Measurements from ENCODE around the gene GATA3. TPM values are rescaled to one million over a fixed set of nuclear protein-coding genes. Genes with fewer than 3 reads are reported as not detected.
"Not testable (repeated sequence)": the region's sequence is repeated elsewhere in the genome, so short reads cannot be mapped to it uniquely, and the experiment has no call there.

Gene GATA3
- total and polyA plus RNA-seq, 5 donors = 0.76 to 1.7 (median 1.0) TPM

DNA sequence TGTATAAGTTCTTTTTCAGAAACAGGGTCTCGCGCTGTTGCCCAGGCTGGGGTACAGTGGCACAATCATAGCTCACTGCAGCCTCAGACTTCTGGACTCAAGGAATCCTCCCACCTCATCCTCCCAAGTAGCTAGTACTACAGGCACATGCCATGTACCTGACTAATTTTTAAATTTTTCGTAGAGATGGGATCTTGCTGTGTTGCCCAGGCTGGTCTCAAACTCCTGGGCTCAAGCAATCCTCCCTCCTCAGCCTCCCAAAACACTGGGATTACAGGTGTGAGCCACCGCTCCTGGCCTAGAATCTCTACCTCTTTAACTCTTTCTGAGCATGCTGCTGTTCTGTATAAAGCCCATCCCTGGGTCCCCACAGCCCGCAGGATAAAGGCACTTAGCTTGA lies 23.3 kb upstream of the GATA3 start:
- H3K27me3 ChIP-seq (ENCODE audit: control insufficient read depth, insufficient read depth); H3K9me3 ChIP-seq (ENCODE audit: control insufficient read depth, low read length); H3K4me3 ChIP-seq (ENCODE audit: low read length); intact Hi-C loops (cut with DNase I); DNase-seq; H3K4me1 ChIP-seq (ENCODE audit: control insufficient read depth, insufficient read depth, low read length); ATAC-seq; H3K27ac ChIP-seq (ENCODE audit: low read length): not testable (repeated sequence)
- WGBS = 94% methylated on average over 5 of the region's 5 CpGs

DNA sequence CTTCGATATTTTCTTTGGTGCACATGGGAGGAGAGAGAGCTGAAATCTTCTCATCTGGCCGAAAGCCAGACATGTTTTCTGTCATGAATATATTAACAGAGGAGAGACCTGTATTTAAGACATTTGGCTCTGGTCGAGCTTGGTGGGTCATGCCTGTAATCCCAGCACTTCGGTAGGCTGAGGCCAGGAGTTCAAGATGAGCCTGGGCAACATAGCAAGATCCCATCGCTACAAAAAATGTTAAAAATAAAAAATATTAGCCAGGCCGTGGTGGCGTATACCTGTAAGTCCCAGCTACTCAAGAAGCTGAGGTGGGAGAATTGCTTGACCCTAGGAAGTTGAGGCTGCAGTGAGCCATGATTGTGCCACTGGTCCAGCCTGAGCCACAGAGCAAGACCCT lies 21.9 kb upstream of the GATA3 start:
- WGBS = 86% methylated on average over 7 of the region's 7 CpGs
- no peak for DNase-seq
- Histone ChIP-seq H3K4me1 (ENCODE audit: control insufficient read depth, insufficient read depth, low read length) (peaks cover 3% of the 10 kb centered on the region), H3K27me3 (ENCODE audit: control insufficient read depth, insufficient read depth) (no peaks in the 10 kb centered on the region), H3K9me3 (ENCODE audit: control insufficient read depth, low read length) (peaks cover 2% of the 10 kb centered on the region), H3K27ac (ENCODE audit: low read length) (no peak overlapping the region), H3K4me3 (ENCODE audit: low read length) (no peak overlapping the region)
- intact Hi-C loops (cut with DNase I) = no loop called here
- no peak for ATAC-seq

DNA sequence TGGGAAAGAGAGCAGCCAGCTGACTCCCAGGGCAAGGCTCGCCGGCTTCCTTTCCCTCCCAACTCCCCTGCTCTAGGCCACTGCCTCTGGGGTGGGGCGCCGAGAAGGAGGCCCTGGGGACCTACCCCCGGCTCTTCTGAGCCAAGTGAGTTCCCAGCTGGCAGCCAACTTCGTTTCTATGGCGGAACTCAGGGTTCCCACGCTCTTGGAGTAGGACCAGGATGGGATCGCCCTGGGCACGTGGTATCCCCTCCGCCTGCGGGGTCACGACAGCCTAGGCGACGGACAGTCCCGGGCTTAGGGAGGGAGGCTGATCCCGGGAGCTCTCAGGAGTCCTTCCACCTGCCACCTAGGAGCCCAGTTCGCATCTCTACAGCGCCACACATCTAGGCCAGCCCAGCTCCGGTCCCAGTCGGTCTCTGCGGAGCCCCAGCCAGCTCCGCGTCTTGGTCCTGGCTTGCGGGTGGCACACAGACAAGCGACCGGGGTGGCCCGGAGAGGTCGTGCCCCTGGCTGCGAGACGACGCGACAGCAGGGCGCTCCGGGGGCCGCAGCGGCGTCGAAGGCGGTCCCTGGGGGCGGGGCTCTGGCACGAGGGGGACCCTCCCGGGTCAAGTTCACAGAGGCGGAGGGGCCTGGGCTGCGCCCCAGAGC lies 20.5 kb upstream of the GATA3 start:
- H3K27me3 ChIP-seq (ENCODE audit: control insufficient read depth, insufficient read depth) = no peaks in the 10 kb centered on the region
- ATAC-seq = peak; percentile 55 to 76
- peaks cover 2% of the 10 kb centered on the region for H3K9me3 ChIP-seq (ENCODE audit: control insufficient read depth, low read length)
- no peak overlapping the region for H3K27ac ChIP-seq (ENCODE audit: low read length)
- WGBS = 4% methylated on average over 45 of the region's 45 CpGs
- H3K4me3 ChIP-seq (ENCODE audit: low read length) = peak overlapping the region; percentile 34
- H3K4me1 ChIP-seq (ENCODE audit: control insufficient read depth, insufficient read depth, low read length) = peaks cover 3% of the 10 kb centered on the region
- DNase-seq = peak; percentile 47 to 71 (median 70)
- intact Hi-C loops (cut with DNase I) = no loop called here

DNA sequence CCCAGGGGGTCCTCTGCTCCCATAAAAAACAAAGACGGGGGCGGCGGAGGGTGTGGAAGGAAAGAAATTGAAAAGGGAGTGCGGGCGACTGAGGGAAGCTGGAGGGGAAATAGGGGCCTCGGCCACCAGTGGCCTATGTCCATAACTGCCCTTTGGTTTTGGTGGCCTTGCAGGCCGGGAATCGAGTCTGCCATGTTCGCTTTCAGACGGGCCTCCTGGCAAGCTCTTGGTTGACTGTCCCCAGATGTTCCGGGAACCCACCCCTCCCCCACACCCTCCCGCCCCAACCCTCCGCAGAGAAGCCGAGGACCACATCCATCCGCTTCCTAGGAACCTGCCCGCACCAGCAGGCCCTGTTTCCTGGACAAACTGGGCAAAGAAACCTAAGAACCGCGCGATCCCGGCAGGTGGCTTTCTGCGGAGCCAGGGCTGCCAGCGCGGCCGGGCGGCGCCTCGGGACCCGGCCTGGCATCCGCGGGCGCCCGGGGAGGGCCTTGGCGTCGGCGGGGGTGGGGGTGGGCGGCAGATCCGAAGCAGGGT lies 20.0 kb upstream of the GATA3 start:
- intact Hi-C loops (cut with DNase I) = no loop called here
- H3K9me3 ChIP-seq (ENCODE audit: control insufficient read depth, low read length) = peaks cover 2% of the 10 kb centered on the region
- peak in 1 of 2 donors; percentile 8 for ATAC-seq
- no peaks in the 10 kb centered on the region for H3K27me3 ChIP-seq (ENCODE audit: control insufficient read depth, insufficient read depth)
- peaks cover 3% of the 10 kb centered on the region for H3K4me1 ChIP-seq (ENCODE audit: control insufficient read depth, insufficient read depth, low read length)
- H3K4me3 ChIP-seq (ENCODE audit: low read length) = peak overlapping the region; percentile 34
- H3K27ac ChIP-seq (ENCODE audit: low read length) = no peak overlapping the region
- WGBS = 3% methylated on average over 37 of the region's 37 CpGs
- DNase-seq = peak in 1 of 3 donors; percentile 45

DNA sequence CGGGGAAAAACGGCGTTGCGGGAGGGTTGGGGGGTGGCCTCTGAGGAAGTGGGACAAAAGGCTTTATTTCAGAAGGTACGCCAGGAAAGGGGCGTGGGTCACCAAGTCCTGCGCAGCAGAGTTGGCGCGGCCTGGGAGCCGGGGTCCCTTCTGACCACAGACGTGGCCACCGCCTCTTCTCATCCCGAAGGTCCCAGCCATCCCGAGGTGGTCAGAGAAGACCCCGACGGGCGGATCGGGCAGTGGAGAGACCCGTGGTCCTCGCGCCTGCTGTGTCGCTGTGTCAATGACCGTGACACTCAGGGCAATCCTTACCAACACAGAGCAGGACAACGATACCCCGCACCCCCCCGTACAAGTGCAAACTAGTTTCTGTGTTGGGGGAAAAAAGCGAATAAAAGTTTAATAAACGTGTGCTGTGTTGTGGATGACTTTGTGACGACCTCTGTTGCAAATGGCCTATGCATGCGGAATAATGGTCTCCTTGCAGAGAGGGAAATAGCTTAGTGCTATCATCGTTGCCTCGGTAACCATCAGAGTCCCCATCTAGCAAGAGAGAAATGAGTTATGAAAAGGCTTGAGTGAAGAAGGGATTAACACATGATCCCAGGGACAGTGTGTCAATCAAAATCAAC lies 19.4 kb upstream of the GATA3 start:
- DNase-seq = peak in 1 of 3 donors; percentile 41
- 11% methylated on average over 32 of the region's 32 CpGs for WGBS
- no peak for ATAC-seq
- peaks cover 2% of the 10 kb centered on the region for H3K9me3 ChIP-seq (ENCODE audit: control insufficient read depth, low read length)
- H3K4me3 ChIP-seq (ENCODE audit: low read length) = peak overlapping the region; percentile 34
- peaks cover 3% of the 10 kb centered on the region for H3K4me1 ChIP-seq (ENCODE audit: control insufficient read depth, insufficient read depth, low read length)
- H3K27ac ChIP-seq (ENCODE audit: low read length) = no peak overlapping the region
- no peaks in the 10 kb centered on the region for H3K27me3 ChIP-seq (ENCODE audit: control insufficient read depth, insufficient read depth)
- intact Hi-C loops (cut with DNase I) = no loop called here

DNA sequence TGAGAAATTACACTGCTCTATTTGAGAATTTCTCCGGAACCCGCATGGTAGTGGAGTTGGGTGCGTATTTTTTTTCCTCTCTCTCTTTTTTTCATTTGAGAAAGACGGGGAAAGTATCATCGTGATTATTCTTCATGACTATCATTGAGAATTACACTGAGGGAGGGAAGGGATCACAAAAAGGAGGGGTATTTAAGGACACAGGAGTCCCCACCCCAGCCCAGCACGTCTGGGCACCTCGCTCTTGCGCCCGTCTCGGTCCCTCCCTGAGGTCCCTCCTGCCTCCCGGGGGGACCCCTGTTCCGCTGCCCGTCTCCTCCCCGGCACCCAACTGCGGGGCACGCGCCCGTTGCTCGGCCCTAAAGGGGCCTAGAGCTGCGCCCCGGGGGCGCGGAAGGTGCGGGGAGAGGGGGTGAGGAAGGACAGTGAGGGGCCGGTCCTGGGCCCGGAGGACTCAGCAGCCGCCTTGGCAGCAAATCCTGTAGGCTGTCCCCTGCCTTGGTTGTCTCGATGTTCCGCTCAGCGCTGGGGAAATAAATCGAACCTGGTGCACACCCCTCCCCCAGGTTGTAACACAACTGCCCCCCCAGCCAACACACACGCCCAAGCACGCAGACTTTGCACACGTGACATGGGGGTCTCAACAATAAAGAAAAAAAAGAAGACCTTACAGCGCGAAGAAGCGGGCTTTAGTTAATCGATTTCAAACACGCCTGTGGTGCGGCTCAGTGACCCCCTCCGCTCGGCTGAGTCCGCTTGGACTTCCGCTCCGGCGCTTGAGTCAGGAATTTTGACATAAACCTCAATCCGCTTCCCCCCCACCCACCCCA lies 18.6 kb upstream of the GATA3 start:
- DNase-seq (no peak), ATAC-seq (no peak)
- Histone ChIP-seq H3K9me3 (ENCODE audit: control insufficient read depth, low read length) (peaks cover 2% of the 10 kb centered on the region), H3K27me3 (ENCODE audit: control insufficient read depth, insufficient read depth) (no peaks in the 10 kb centered on the region), H3K4me3 (ENCODE audit: low read length) (peak overlapping the region; percentile 23), H3K27ac (ENCODE audit: low read length) (no peak overlapping the region), H3K4me1 (ENCODE audit: control insufficient read depth, insufficient read depth, low read length) (peaks cover 3% of the 10 kb centered on the region)
- intact Hi-C loops (cut with DNase I) = no loop called here
- WGBS = 6% methylated on average over 47 of the region's 47 CpGs

DNA sequence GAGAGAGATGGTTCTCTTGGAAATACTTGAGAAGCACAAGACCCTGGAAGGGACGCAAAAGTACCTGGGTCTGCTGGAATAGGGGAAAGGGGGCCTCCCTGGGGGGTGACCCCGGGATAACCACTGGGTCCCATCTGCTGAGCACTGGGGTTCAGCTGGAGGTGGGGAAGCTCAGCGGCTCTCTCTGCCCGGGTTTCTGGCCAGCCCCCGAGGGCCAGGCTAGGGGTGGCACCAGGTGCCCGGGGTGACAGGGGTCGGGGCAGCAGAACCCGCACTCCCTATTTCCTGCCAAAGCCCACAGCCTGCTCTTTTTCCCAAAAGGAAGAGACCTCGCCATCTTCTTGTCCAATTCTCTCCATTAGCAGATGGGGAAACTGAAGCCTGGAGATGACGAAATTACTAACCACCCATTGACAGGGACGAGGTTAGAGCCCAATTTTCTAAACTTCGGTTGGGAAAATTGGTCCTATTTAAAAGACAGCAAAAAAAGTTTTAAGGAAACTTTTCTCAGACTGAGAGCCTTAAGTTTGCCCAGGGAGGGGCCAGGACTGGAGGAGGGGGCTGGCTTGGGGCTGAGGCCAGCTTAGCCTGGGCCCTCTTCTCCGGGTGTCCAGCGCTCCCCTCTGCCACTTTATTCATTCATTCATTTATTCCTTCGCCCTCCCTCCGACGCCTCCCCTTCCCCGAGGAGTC lies 17.8 kb upstream of the GATA3 start:
- no peak for ATAC-seq
- intact Hi-C loops (cut with DNase I) = no loop called here
- WGBS = 10% methylated on average over 18 of the region's 18 CpGs

DNA sequence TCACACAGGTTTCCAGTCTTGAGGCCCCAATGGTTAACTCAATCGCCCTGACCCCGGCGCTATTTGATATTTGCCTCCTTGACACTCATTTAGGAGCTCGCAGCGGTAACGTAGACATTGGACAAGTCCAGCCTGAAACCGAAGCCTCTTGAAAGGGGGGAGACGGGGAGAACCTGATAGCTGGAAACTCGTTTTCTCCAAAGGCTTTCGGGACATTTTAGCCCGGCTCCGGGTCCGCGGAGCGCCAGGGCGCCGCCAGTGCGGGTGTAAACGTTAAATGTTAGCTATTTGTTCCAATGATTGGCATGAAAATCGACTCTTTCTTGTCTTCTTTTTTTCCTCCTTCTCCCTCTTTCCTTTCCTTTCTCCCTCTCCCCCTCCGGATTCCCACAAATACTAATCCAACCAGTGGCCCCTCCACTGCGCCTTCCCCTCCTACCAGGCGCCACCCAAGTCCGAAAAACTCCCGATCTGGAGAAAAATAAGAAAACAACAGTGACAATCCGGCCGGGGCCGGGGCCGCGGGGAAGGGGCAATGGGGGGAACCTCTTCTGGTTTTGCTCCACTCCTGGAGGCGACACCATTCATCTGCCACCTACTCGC lies 17.2 kb upstream of the GATA3 start:
- Histone ChIP-seq H3K27me3 (ENCODE audit: control insufficient read depth, insufficient read depth) (no peaks in the 10 kb centered on the region), H3K9me3 (ENCODE audit: control insufficient read depth, low read length) (peaks cover 2% of the 10 kb centered on the region), H3K27ac (ENCODE audit: low read length) (no peak overlapping the region), H3K4me1 (ENCODE audit: control insufficient read depth, insufficient read depth, low read length) (peaks cover 3% of the 10 kb centered on the region), H3K4me3 (ENCODE audit: low read length) (no peak overlapping the region)
- ATAC-seq = no peak
- intact Hi-C loops (cut with DNase I) = no loop called here
- WGBS = 6% methylated on average over 32 of the region's 32 CpGs
- no peak for DNase-seq

More for the DNA sequence above, 17.8 kb upstream of the GATA3 start:
- H3K4me1 ChIP-seq (ENCODE audit: control insufficient read depth, insufficient read depth, low read length) = peaks cover 3% of the 10 kb centered on the region
- H3K4me3 ChIP-seq (ENCODE audit: low read length) = no peak overlapping the region
- H3K27me3 ChIP-seq (ENCODE audit: control insufficient read depth, insufficient read depth) = no peaks in the 10 kb centered on the region
- no peak for DNase-seq
- peaks cover 2% of the 10 kb centered on the region for H3K9me3 ChIP-seq (ENCODE audit: control insufficient read depth, low read length)
- no peak overlapping the region for H3K27ac ChIP-seq (ENCODE audit: low read length)

DNA sequence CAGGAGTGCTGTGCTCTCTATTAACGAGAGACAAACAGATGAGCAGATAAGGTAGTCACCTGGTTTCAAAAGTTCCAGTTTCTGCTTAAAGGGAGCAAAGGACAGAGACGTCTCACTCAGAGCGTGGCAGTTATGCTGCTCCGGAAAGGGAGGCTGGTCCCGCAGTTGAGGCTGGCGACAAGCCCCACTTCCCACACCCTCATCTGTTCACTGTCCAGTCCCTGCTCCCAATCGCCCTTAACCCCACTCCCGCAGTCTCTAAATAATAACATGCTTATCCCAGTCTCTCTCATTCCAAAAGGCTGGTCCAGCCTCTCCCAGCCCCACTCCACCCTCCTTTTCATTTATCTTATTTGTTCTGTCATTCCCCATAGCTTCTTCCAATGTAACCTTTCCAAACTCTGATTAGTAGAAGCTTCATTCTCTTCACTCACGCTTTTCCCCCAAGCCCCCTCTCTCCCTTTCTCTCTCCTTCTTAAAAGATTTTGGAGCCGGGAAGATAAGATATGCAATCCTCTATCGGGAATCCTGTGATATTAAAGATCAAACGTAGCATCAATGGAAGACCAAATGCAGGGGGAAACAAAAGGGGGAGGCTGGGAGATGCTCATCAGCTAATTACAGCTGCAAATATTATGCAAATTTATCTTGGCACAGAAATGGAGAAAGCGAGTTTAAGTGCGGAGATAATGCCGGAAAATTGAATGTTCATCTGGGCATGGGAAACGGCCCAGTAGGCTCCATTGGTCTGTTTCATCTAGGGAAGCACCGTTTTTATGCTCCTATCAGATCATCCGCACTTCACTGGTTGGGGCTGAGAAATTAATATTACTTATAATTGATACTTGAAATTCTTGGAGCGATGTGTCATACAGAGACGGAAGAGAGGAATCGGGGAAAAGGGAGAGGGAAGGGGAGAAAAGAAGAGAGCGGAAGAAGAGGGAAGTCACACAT lies 16.3 kb upstream of the GATA3 start:
- peaks cover 3% of the 10 kb centered on the region for H3K4me1 ChIP-seq (ENCODE audit: control insufficient read depth, insufficient read depth, low read length)
- no peak overlapping the region for H3K27ac ChIP-seq (ENCODE audit: low read length)
- ATAC-seq (no peak), DNase-seq (no peak)
- no peak overlapping the region for H3K4me3 ChIP-seq (ENCODE audit: low read length)
- intact Hi-C loops (cut with DNase I) = no loop called here
- H3K9me3 ChIP-seq (ENCODE audit: control insufficient read depth, low read length) = peaks cover 2% of the 10 kb centered on the region
- no peaks in the 10 kb centered on the region for H3K27me3 ChIP-seq (ENCODE audit: control insufficient read depth, insufficient read depth)
- 10% methylated on average over 22 of the region's 22 CpGs for WGBS

Data from right cardiac atrium (tissue), 5 donors.